ENCODE measurements around the gene RGS10. TPM values are rescaled to one million over a fixed set of nuclear protein-coding genes. Genes with fewer than 3 reads are reported as not detected.

RGS10 gene
- total and polyA plus RNA-seq, 2 of the 8 experiments (the other 6 are each of a cell fraction or from before 2014, with no cell fraction given), result 5.5 to 13.1 TPM

- no peak for TF ChIP-seq RNF2 (IDR thresholded peaks at IDR 0.05; ENCODE audit: borderline replicate concordance, low read depth, low read length, missing control alignments, poor library complexity, severe bottlenecking)
- TF ChIP-seq KDM1A (IDR thresholded peaks at IDR 0.05; ENCODE audit: borderline replicate concordance, low read length), result no peak
- TF ChIP-seq ZNF274 (IDR thresholded peaks at IDR 0.05; ENCODE audit: borderline replicate concordance, extremely low read depth, low read length), result no peak
- no peak for TF ChIP-seq ASH2L (IDR thresholded peaks at IDR 0.05; ENCODE audit: low read length)
Measured at GRCh38 chr10:119541046-119541445, 1.5 kb downstream of the RGS10 start (continued).

Measured in H1 (cell line).